ENCODE results near the gene CNGA1.

- TF ChIP-seq CTCF (IDR thresholded peaks at IDR 0.05; ENCODE audit: insufficient read depth, low read length, poor library complexity, severe bottlenecking), result no peak
- TF ChIP-seq EZH2phosphoT487 (conservative IDR thresholded peaks at IDR 0.05; ENCODE audit: low read length), result no peak
These were observed 20.5 kb downstream of the CNGA1 start for GRCh38 chr4:47996021-47996420.
